ENCODE results near the gene GJB2.

Gene GJB2

DNA sequence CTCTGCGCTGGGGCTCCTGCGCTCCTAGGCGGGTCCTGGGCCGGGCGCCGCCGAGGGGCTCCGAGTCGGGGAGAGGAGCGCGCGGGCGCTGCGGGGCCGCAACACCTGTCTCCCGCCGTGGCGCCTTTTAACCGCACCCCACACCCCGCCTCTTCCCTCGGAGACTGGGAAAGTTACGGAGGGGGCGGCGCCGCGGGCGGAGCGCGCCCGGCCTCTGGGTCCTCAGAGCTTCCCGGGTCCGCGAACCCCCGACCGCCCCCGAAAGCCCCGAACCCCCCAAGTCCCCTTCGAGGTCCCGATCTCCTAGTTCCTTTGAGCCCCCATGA, at the start of gene GJB2:
TSS of gene GJB2 (minus strand) at position 103 of the 326 bp plus-strand sequence. CDS start 3,357 bp downstream, outside the sequence.
- Histone ChIP-seq H3K27me3 (ENCODE audit: low read length) (no peaks in the 10 kb centered on the region), H3K9me3 (ENCODE audit: insufficient read depth, low read length) (no peaks in the 10 kb centered on the region), H3K9me2 (replicated peaks; ENCODE audit: insufficient read depth, low read length) (no peaks in the 10 kb centered on the region), H3K79me2 (ENCODE audit: insufficient read depth, low read length) (no peaks in the 10 kb centered on the region), H4K20me1 (ENCODE audit: low read depth, low read length) (no peaks in the 10 kb centered on the region), H2AFZ (ENCODE audit: low read depth, low read length, severe bottlenecking) (no peak within 1 kb of the TSS), H3F3A (ENCODE audit: insufficient read depth) (no peaks in the 10 kb centered on the region), H3K36me3 (ENCODE audit: low read length) (no peaks in the 10 kb centered on the region), H3K4me3 (ENCODE audit: insufficient read depth, low read length, poor library complexity, severe bottlenecking) (no peak within 1 kb of the TSS), H3K4me2 (ENCODE audit: low read depth, low read length, poor library complexity, severe bottlenecking) (no peak within 1 kb of the TSS), H3K27ac (ENCODE audit: low read depth, low read length) (no peak within 1 kb of the TSS), H3K9ac (ENCODE audit: low read length) (no peak within 1 kb of the TSS)
- TF ChIP-seq EZH2phosphoT487 (conservative IDR thresholded peaks at IDR 0.05; ENCODE audit: low read length) = no peak
- TF ChIP-seq, protein P1, sequence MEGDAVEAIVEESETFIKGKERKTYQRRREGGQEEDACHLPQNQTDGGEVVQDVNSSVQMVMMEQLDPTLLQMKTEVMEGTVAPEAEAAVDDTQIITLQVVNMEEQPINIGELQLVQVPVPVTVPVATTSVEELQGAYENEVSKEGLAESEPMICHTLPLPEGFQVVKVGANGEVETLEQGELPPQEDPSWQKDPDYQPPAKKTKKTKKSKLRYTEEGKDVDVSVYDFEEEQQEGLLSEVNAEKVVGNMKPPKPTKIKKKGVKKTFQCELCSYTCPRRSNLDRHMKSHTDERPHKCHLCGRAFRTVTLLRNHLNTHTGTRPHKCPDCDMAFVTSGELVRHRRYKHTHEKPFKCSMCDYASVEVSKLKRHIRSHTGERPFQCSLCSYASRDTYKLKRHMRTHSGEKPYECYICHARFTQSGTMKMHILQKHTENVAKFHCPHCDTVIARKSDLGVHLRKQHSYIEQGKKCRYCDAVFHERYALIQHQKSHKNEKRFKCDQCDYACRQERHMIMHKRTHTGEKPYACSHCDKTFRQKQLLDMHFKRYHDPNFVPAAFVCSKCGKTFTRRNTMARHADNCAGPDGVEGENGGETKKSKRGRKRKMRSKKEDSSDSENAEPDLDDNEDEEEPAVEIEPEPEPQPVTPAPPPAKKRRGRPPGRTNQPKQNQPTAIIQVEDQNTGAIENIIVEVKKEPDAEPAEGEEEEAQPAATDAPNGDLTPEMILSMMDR (IDR thresholded peaks at IDR 0.05; ENCODE audit: insufficient read depth, low read length, poor library complexity, severe bottlenecking) = no peak

DNA sequence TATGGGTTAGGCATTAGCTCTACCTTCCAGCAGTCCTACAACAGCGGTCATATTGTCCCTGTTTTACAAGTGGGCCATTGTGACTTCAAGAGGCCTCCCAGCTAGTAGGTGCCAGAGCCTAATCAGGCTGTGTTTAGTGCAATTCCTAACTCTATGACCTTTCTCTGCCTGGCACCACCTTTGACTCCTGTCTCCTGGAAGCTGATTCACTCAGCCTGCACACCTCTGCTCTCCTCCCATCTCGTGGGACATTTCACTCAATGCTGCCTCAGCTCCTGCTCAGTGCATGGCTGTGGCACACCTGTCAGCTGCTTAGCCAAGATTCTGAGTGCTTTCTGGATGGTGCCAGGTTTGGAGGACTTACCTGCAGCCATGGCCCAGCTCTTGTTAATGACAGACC, 48.9 kb upstream of the GJB2 start:
- Histone ChIP-seq H3F3A (ENCODE audit: insufficient read depth) (no peaks in the 10 kb centered on the region), H2AFZ (ENCODE audit: low read depth, low read length, severe bottlenecking) (no peak overlapping the region), H3K79me2 (ENCODE audit: insufficient read depth, low read length) (no peaks in the 10 kb centered on the region), H3K4me3 (ENCODE audit: insufficient read depth, low read length, poor library complexity, severe bottlenecking) (no peak overlapping the region), H3K9me3 (ENCODE audit: insufficient read depth, low read length) (no peaks in the 10 kb centered on the region), H3K4me2 (ENCODE audit: low read depth, low read length, poor library complexity, severe bottlenecking) (no peak overlapping the region), H3K27ac (ENCODE audit: low read depth, low read length) (no peak overlapping the region), H3K9ac (ENCODE audit: low read length) (no peak overlapping the region), H3K9me2 (replicated peaks; ENCODE audit: insufficient read depth, low read length) (no peaks in the 10 kb centered on the region), H3K36me3 (ENCODE audit: low read length) (no peaks in the 10 kb centered on the region), H4K20me1 (ENCODE audit: low read depth, low read length) (no peaks in the 10 kb centered on the region), H3K27me3 (ENCODE audit: low read length) (no peaks in the 10 kb centered on the region)
- TF ChIP-seq, protein P1 (IDR thresholded peaks at IDR 0.05; ENCODE audit: insufficient read depth, low read length, poor library complexity, severe bottlenecking) = no peak
- TF ChIP-seq EZH2phosphoT487 (conservative IDR thresholded peaks at IDR 0.05; ENCODE audit: low read length) = no peak

DNA sequence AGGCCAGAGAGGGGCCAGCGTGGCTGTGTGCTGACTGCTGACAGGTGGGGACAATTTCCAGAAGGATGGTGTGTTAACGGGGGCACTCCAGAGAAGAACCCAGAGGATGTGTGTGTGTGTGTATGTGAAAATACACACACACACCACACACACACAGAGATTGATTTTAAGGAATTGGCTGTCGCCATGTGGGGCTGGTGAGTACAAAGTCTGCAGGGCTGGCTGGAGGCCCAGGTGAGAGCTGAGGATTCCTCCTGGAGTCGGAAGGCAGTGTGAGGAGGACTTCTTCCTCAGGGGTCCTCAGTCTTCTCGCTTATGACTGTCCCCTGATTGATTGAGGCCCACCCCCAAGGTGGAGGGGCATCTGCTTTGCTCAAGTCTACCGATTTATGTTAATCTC, 47.0 kb upstream of the GJB2 start:
- Histone ChIP-seq H3K27me3 (ENCODE audit: low read length) (no peaks in the 10 kb centered on the region), H3K79me2 (ENCODE audit: insufficient read depth, low read length) (no peaks in the 10 kb centered on the region), H3K27ac (ENCODE audit: low read depth, low read length) (no peak overlapping the region), H3K36me3 (ENCODE audit: low read length) (no peaks in the 10 kb centered on the region), H3K4me2 (ENCODE audit: low read depth, low read length, poor library complexity, severe bottlenecking) (no peak overlapping the region), H3K4me3 (ENCODE audit: insufficient read depth, low read length, poor library complexity, severe bottlenecking) (no peak overlapping the region), H4K20me1 (ENCODE audit: low read depth, low read length) (no peaks in the 10 kb centered on the region), H3K9ac (ENCODE audit: low read length) (no peak overlapping the region), H3K9me3 (ENCODE audit: insufficient read depth, low read length) (no peaks in the 10 kb centered on the region), H3F3A (ENCODE audit: insufficient read depth) (no peaks in the 10 kb centered on the region), H2AFZ (ENCODE audit: low read depth, low read length, severe bottlenecking) (no peak overlapping the region), H3K9me2 (replicated peaks; ENCODE audit: insufficient read depth, low read length) (no peaks in the 10 kb centered on the region)
- no peak for TF ChIP-seq EZH2phosphoT487 (conservative IDR thresholded peaks at IDR 0.05; ENCODE audit: low read length)
- TF ChIP-seq, protein P1 (IDR thresholded peaks at IDR 0.05; ENCODE audit: insufficient read depth, low read length, poor library complexity, severe bottlenecking) = no peak

Measured in SU-DHL-6 (cell line).